GM21723 (cell line): ENCODE results near the gene TRABD2B.

ENCODE experiments used
- ATAC-seq: cut with Tn5 transposase; IDR thresholded peaks from one replicate; pipeline ENCODE4 v1.9.1; 2021; ENCODE audit warnings: mild to moderate bottlenecking, moderate library complexity; ENCODE audit not compliant: unreplicated experiment

The TRABD2B gene

DNA sequence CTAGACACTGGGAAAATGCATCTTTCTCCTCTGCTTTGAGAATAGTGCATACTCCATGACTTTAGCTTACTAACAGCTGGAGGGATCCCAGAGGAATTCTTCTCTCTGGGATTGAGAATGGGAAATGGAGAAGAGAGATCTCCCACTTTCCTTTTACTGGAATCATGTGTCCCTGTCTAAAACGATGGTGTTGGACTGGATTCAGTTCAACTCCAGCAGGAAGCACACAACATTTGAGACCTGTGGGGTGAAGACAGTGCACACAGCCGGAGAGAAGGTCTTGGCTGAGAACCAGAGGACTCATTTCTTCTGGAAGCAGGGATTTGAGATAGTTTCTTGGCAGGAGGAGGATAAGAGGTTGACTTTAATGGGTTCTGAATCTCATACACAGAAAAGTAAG is 58.7 kb downstream of the TRABD2B start:
- no peak for ATAC-seq

DNA sequence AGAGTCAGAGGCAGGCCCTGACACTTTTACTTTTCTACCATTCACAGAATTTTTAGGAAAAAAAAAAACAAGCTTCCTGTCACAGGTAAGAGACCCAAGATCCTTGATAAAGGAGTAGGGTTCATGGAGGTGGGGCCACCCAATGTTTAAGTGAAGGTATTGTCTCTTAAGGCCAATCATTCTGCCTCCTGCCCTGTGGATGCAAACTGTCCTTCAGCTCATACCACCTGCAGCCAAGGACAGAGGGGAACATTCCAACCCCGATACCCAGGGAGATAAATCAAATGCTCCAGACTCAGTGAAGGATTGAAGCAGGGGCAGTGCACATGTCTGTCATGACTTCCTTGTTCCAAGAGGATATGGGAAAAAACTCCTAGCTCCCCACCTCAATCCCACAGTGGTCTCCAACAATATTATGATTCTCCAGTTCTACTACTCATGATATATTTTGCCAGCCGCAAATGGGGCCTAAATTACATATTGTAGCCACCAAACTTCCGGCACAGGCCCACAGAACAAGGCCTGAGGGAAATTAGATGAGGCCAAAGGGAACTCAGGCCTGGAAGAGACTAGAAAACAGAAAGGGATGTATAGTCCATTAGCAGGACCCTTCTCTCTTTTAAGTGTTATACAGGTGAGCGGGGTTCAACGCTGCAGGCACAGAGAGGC is 59.5 kb downstream of the TRABD2B start:
- no peak for ATAC-seq

DNA sequence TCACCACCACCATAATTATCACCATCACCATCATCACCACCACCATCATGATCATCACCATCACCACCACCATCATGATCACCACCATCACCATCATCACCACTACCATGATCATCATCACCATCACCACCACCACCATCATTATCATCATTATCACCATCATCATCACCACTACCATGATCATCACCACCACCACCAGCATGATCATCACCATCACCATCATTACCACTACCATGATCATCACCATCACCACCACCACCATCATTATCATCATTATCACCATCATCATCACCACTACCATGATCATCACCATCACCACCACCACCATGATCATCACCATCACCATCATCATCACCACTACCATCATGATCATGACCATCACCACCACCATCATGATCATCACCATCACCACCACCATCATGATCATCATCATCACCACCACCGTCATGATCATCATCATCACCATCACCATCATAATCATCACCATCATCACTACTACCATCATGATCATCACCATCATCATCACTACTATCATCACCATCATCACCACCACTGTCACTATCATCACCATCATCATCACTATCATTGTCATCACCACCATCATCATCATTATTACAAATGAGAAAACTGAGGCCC is 60.2 kb downstream of the TRABD2B start:
- ATAC-seq, result no peak

DNA sequence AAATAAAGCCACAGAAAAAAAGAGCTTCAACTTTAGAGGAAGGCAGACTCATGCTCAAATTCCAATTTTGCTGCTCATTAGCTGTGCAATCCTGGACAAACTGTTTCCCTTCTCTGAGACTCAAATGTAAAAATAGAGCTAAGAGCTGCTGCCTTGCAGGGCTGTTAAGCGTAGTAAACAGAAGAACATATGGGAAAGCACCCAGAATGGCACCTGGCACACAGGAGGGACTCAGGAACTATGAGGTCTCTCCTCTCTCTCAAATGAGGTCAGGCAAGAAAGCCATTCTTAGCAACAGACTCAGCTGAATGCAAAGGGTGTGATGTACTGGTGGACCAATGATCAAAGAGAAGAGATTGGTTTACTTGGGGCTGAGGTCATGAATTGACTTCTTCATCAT is 61.3 kb downstream of the TRABD2B start:
- no peak for ATAC-seq

GRCh38 chr1:47935163-47935562 is 62.0 kb downstream of the TRABD2B start:
- no peak for ATAC-seq

GRCh38 chr1:47934243-47934805 is 62.9 kb downstream of the TRABD2B start:
- no peak for ATAC-seq

- no peak for ATAC-seq
These were observed 64.4 kb downstream of the TRABD2B start for GRCh38 chr1:47932743-47933142.

DNA sequence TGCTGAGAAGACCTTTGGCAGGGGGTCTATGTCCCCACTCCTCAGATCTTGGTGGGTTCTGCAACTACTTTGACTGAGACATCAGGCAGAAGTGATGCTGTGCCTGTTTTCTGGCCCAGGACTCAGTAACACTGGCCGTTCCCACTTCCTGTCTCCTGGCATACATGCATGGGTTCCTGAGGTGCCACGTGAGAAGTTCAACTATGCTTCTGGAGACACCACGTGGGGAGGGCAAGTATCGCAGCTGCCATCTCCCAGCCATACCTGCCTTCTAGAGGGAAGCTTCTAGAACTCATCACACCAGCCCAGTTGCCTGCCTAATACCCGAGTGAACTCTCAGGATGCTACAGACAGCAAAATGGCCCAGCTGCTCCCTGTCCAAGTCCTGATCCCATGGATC is 65.8 kb downstream of the TRABD2B start:
- no peak for ATAC-seq

- ATAC-seq, result no peak
These were observed 66.9 kb downstream of the TRABD2B start for GRCh38 chr1:47930210-47930840.

DNA sequence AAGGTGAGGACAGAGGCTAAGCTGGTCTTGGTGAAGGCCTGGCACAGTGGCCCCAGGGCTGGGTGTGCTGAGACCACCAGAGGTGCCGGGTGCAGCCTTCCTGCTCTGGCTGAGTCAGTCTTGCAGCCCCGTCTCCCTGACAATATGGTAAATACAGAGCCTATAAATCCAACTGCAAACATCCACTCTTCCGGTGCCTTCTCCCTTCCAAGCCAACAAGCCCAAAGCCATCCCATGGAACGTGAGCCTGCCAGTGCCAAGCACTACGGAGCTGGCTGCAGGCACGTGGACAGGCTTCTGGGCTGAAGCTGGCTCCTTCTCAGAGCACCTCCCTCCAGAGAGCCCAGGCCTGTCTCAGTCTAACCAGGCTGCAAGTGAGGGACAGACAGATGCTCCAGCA is 70.0 kb downstream of the TRABD2B start:
- no peak for ATAC-seq

- ATAC-seq, result no peak
These were observed 70.7 kb downstream of the TRABD2B start for GRCh38 chr1:47926461-47926999.

- ATAC-seq, result no peak
These were observed 72.7 kb downstream of the TRABD2B start for GRCh38 chr1:47924270-47925048.

- no peak for ATAC-seq
These were observed 75.2 kb downstream of the TRABD2B start for GRCh38 chr1:47921935-47922415.

DNA sequence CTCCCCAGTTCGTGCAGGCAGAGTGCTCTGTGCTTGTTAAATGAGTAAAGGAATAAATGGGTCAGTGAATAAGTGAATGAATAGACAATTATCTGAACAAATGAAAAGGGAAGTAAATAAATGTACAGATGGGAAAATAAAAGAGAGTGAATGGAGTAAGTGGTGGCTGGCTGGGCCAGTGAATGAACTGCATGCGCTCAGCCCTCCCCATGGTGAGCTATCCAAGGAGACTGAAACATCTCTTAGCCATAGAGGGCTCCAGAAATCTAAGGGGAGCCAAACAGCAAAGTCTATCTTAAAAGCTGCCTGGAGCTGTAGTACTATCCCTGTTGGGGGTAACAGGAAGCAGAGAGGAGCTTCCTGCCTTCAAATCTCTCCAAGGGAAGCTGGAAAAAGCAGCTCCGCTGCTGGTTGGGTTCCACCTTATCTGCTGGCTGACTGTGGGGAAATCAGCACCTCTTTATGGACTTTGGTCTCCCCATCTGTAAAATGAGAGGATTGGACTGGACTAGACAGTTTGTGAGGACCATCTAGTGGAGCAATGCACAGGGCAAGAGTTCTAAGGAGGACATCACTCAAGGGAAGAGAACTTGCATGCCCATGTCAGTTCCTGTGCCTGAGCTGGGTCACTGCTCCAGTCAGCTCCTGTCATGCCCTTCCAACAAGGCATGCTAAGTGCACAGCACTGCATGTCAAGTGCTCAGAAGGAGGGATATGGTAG is 77.9 kb downstream of the TRABD2B start:
- ATAC-seq, result no peak

- no peak for ATAC-seq
These were observed 78.8 kb downstream of the TRABD2B start for GRCh38 chr1:47918257-47918867.

- ATAC-seq, result no peak
These were observed 79.5 kb downstream of the TRABD2B start for GRCh38 chr1:47917687-47918086.

GRCh38 chr1:47915677-47916353 is 81.4 kb downstream of the TRABD2B start:
- no peak for ATAC-seq

GRCh38 chr1:47914952-47915676 is 82.1 kb downstream of the TRABD2B start:
- ATAC-seq, result no peak
